B cell (primary cell): ENCODE results near the gene FXYD2. TPM values are rescaled to one million over a fixed set of nuclear protein-coding genes. Genes with fewer than 3 reads are reported as not detected.

Experiments used
- ATAC-seq: fragments of 200-7000 bp; cut with Tn5 transposase; one replicate; pipeline ENCODE4 v1.10.0; 2021; ENCODE audit warnings: low read depth, mild to moderate bottlenecking, moderate number of reproducible peaks, moderate library complexity
- CTCF ChIA-PET: fragments of 350-600 bp; sonication (Branson Sonifier 250); formaldehyde crosslinking; loops from one replicate; lab custom pipeline; 2021; ENCODE audit warnings: antibody characterized with exemption, inconsistent platforms; lab: Charles Lee
- POLR2A ChIA-PET: fragments of 350-600 bp; sonication (Branson Sonifier 250); formaldehyde crosslinking; loops from one replicate; lab custom pipeline; 2021; ENCODE audit warnings: antibody characterized with exemption; lab: Charles Lee
- DNase-seq: peaks from one replicate; pipeline ENCODE4 v3.0.0; 2013
- H2AFZ ChIP-seq: 2 replicates; pipeline ENCODE4 v1.6.1; 2012; ENCODE audit warnings: mild to moderate bottlenecking, low read depth, low read length; ENCODE audit not compliant: insufficient read depth, poor library complexity, severe bottlenecking
- H3K27ac ChIP-seq, 2 donors: 1 replicate in 1 of 2; 2 replicates in 1 of 2; pipeline ENCODE4 v1.5.1; 2012 to 2013; ENCODE audit warnings: low read length in 2 of 2, mild to moderate bottlenecking in 2 of 2, moderate library complexity in 1 of 2
- H3K27me3 ChIP-seq, 4 experiments: fragments of 200-600 bp in 1 of 4; sonication (generic) in 1 of 4; replicated peaks in 1 of 4; 1 replicate in 2 of 4; 2 replicates in 2 of 4; pipeline versions ENCODE4 v1.6.1 to v1.7.0; 2013 to 2016; ENCODE audit warnings: low read length in 3 of 4, mild to moderate bottlenecking in 2 of 4, mixed read lengths in 1 of 4, moderate library complexity in 1 of 4; ENCODE audit not compliant: insufficient read depth in 4 of 4, control insufficient read depth in 3 of 4; ENCODE audit errors: control extremely low read depth in 1 of 4
- H3K36me3 ChIP-seq, 2 experiments: replicated peaks in 1 of 2; 1 replicate in 1 of 2; 2 replicates in 1 of 2; pipeline versions ENCODE4 v1.6.1 to v1.7.1; 2013; ENCODE audit warnings: low read length in 1 of 2; ENCODE audit not compliant: insufficient read depth in 2 of 2, control insufficient read depth in 1 of 2; ENCODE audit errors: control extremely low read depth in 1 of 2, extremely low read depth in 1 of 2
- H3K4me1 ChIP-seq, 2 donors: fragments of 200-600 bp in 1 of 2; sonication (generic) in 1 of 2; 1 replicate in 1 of 2; 2 replicates in 1 of 2; pipeline versions ENCODE4 v1.5.1 to v1.6.1; 2013 to 2017; ENCODE audit warnings: low read length in 2 of 2; ENCODE audit not compliant: control insufficient read depth in 2 of 2, insufficient read depth in 2 of 2
- H3K4me2 ChIP-seq: replicated peaks from 2 replicates; pipeline ENCODE3; 2012; ENCODE audit warnings: mild to moderate bottlenecking, low read depth, low read length; ENCODE audit not compliant: poor library complexity, severe bottlenecking
- H3K4me3 ChIP-seq, 5 experiments: fragments of 200-600 bp in 1 of 5; sonication (generic) in 1 of 5; 1 replicate in 3 of 5; 2 replicates in 2 of 5; pipeline versions ENCODE4 v1.5.1 to v1.7.0; 2011 to 2016; ENCODE audit warnings: low read length in 4 of 5, mild to moderate bottlenecking in 4 of 5, low read depth in 2 of 5, control low read depth in 1 of 5, moderate library complexity in 1 of 5; ENCODE audit not compliant: insufficient read depth in 1 of 5; ENCODE audit errors: control extremely low read depth in 1 of 5, extremely low read depth in 1 of 5
- H3K79me2 ChIP-seq: fragments of 200-600 bp; sonication (generic); one replicate; pipeline ENCODE4 v1.6.0; 2016; ENCODE audit warnings: low read length; ENCODE audit not compliant: control insufficient read depth, insufficient read depth
- H3K9ac ChIP-seq: fragments of 200-600 bp; sonication (generic); 2 replicates; pipeline ENCODE4 v1.6.1; 2017; ENCODE audit warnings: mild to moderate bottlenecking, low read length, moderate library complexity
- H3K9me3 ChIP-seq, 3 donors: one replicate each; pipeline versions ENCODE4 v1.6.1 to v1.7.1; 2013; ENCODE audit warnings: low read length in 2 of 3; ENCODE audit not compliant: control insufficient read depth in 2 of 3, insufficient read depth in 1 of 3; ENCODE audit errors: control extremely low read depth in 1 of 3
- H4K20me1 ChIP-seq: 2 replicates; pipeline ENCODE4 v1.6.0; 2012; ENCODE audit warnings: mild to moderate bottlenecking, low read length; ENCODE audit not compliant: insufficient read depth, control insufficient read depth, poor library complexity, severe bottlenecking
- H3K27ac Mint-ChIP-seq: one replicate; pipeline ENCODE4 v1.8.0; 2021; ENCODE audit warnings: mixed read lengths
- H3K27me3 Mint-ChIP-seq: one replicate; pipeline ENCODE4 v1.8.0; 2021; ENCODE audit warnings: mixed read lengths
- H3K4me1 Mint-ChIP-seq: one replicate; pipeline ENCODE4 v1.8.0; 2021; ENCODE audit warnings: mixed read lengths
- H3K4me3 Mint-ChIP-seq: one replicate; pipeline ENCODE4 v1.8.0; 2021; ENCODE audit warnings: mixed read lengths
- H3K9me3 Mint-ChIP-seq: one replicate; pipeline ENCODE4 v1.8.0; 2022; ENCODE audit warnings: mixed read lengths; ENCODE audit not compliant: insufficient read depth
- EZH2 ChIP-seq: IDR thresholded peaks from 2 replicates; pipeline ENCODE4 v1.6.1; 2012; ENCODE audit warnings: borderline replicate concordance, low read depth, mild to moderate bottlenecking, moderate library complexity, low read length; ENCODE audit not compliant: insufficient read depth, poor library complexity, severe bottlenecking
- WGBS: methylation state at CpG from one replicate; pipeline ENCODE4 v1.1.5; 2013; ENCODE audit warnings: missing lambda C conversion rate; ENCODE audit not compliant: insufficient coverage; 5-methylcytosine and 5-hydroxymethylcytosine counted together
- intact Hi-C: fragments of 100-400 bp; cut with micrococcal nuclease; formaldehyde crosslinking; loops from one replicate; pipeline ENCODE4 v1.10.0; 2022
- polyA plus RNA-seq: library from polyadenylated mRNA; depleted of rRNA; stranded (reverse); fragments of >200 nt; gene quantifications from 2 replicates; pipeline ENCODE4 v1.2.3, GENCODE V29; 2012
- total RNA-seq, 2 donors: library from RNA; stranded (reverse); fragments of 120-200 nt in 1 of 2; gene quantifications; 1 replicate in 1 of 2; 2 replicates in 1 of 2; pipeline versions ENCODE4 v1.2.3 to v1.2.4, GENCODE V29; 2013 to 2022
- TF ChIP-seq, protein P1 (sequence below): fragments of 200-600 bp; IDR thresholded peaks from one replicate; pipeline ENCODE4 v1.8.0; 2022; ENCODE audit warnings: antibody characterized with exemption, mild to moderate bottlenecking

Gene FXYD2
- total and polyA plus RNA-seq, 2 donors (not counting 1 experiment from before 2014, with no cell fraction given), result 0.61 to 19.5 TPM

DNA sequence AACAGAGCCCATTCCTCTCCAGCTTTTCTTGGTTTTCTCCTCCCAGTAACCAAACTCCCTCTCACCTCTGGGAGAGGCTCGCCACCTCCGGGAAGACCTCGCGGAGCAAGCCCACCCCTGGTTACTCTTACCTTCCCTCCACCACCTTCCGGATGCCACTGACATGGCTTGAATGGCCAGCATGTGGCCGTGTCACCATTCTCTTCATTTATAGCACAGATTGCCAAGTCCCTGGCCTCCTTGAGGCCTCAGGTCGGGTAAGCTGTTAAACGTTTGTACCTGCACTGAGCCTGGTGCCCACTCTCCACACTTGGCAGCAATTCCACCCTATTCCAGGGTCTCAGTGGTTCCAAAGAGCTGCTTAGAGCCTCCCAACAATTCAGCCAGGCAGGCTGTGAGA lies 8.0 kb upstream of the FXYD2 start:
- intact Hi-C loops, result no loop called here
- CTCF ChIA-PET, result interaction anchor here (1.1 to 5.9 kb wide), 9 partner anchors 9 to 339 kb away, joined by 3 to 40 read pairs (median 5); no protein-coding TSS in a partner anchor
- no peak for TF ChIP-seq EZH2
- TF ChIP-seq, protein P1, sequence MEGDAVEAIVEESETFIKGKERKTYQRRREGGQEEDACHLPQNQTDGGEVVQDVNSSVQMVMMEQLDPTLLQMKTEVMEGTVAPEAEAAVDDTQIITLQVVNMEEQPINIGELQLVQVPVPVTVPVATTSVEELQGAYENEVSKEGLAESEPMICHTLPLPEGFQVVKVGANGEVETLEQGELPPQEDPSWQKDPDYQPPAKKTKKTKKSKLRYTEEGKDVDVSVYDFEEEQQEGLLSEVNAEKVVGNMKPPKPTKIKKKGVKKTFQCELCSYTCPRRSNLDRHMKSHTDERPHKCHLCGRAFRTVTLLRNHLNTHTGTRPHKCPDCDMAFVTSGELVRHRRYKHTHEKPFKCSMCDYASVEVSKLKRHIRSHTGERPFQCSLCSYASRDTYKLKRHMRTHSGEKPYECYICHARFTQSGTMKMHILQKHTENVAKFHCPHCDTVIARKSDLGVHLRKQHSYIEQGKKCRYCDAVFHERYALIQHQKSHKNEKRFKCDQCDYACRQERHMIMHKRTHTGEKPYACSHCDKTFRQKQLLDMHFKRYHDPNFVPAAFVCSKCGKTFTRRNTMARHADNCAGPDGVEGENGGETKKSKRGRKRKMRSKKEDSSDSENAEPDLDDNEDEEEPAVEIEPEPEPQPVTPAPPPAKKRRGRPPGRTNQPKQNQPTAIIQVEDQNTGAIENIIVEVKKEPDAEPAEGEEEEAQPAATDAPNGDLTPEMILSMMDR, result no peak
- no peak for ATAC-seq
- H3K36me3 ChIP-seq, result no peaks in the 10 kb centered on the region
- Mint-ChIP-seq H3K9me3 (no peaks in the 10 kb centered on the region), H3K4me3 (no peak overlapping the region), H3K4me1 (peaks cover 30% of the 10 kb centered on the region), H3K27ac (no peak overlapping the region), H3K27me3 (peaks cover 18% of the 10 kb centered on the region)
- no peak overlapping the region for H2AFZ ChIP-seq
- peaks cover 0 to 30% (median 6%) of the 10 kb centered on the region in 4 experiments for H3K27me3 ChIP-seq
- H3K9ac ChIP-seq, result no peak overlapping the region
- no peaks in the 10 kb centered on the region for H3K79me2 ChIP-seq
- no peak overlapping the region for H3K4me3 ChIP-seq
- POLR2A ChIA-PET, result interaction anchor here (1.0 kb wide), 1 partner anchor 17 kb away, joined by 3 read pairs; no protein-coding TSS in a partner anchor
- H3K4me2 ChIP-seq, result no peak overlapping the region
- no peak for DNase-seq
- peaks cover 27 to 31% of the 10 kb centered on the region in 2 donors for H3K4me1 ChIP-seq
- 95% methylated on average over 8 of the region's 8 CpGs for WGBS
- peaks cover 0 to 5% (median 0%) of the 10 kb centered on the region in 3 donors for H3K9me3 ChIP-seq
- no peaks in the 10 kb centered on the region for H4K20me1 ChIP-seq
- H3K27ac ChIP-seq, result no peak overlapping the region

DNA sequence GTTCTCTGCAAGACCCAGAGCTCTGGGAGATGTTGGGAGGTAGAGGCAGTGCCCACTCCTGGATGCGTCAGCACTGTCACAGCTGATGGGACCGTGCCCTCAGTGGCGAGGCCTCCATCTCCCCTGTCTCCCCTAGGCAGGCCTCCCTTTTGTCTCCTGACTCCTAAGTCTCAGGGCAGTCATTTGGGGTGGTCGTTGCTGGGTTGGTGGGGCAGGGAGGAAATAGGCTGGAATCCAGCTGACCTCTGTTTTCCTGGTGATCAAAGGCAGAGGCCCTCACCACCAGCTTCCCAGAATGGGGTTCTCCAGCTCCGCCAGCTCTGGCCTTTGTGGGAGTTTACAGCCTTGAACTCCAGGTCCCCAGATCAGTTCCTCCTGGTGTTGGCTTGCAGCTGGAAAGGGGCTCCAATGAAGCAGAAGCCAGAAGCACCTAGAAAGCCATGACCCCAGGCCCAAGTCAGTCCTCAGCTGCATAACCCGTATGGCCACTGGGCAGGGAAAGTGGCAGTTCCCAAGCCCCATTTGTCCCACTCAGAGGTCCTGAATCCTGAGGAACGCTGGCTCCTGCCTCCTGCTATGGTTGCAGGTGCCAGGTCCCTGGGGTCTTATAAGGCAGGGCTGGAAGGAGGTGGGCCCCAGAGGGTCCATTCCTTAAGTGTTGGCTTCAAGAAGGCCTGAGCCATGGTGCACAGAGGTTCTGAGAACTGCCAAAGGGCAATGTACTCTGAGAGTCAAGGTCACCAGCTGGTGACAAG lies 7.3 kb upstream of the FXYD2 start:
- H3K27ac ChIP-seq, result no peak overlapping the region
- H3K4me1 ChIP-seq, result peaks cover 28 to 32% of the 10 kb centered on the region in 2 donors
- no peak for ATAC-seq
- no peaks in the 10 kb centered on the region for H3K79me2 ChIP-seq
- peaks cover 0 to 28% (median 6%) of the 10 kb centered on the region in 4 experiments for H3K27me3 ChIP-seq
- H3K4me2 ChIP-seq, result no peak overlapping the region
- H3K36me3 ChIP-seq, result no peaks in the 10 kb centered on the region
- TF ChIP-seq, protein P1, result no peak
- TF ChIP-seq EZH2, result no peak
- no peak for DNase-seq
- 91% methylated on average over 3 of the region's 7 CpGs for WGBS
- H3K4me3 ChIP-seq, result no peak overlapping the region
- H2AFZ ChIP-seq, result no peak overlapping the region
- no peak overlapping the region for H3K4me3 Mint-ChIP-seq
- no peaks in the 10 kb centered on the region for H3K9me3 Mint-ChIP-seq
- no peak overlapping the region for H3K9ac ChIP-seq
- no peaks in the 10 kb centered on the region for H4K20me1 ChIP-seq
- CTCF ChIA-PET, result interaction anchor here (1.1 to 5.9 kb wide), 7 partner anchors 8 to 340 kb away, joined by 4 to 40 read pairs (median 11); no protein-coding TSS in a partner anchor
- H3K27ac Mint-ChIP-seq, result no peak overlapping the region
- H3K27me3 Mint-ChIP-seq, result peaks cover 14% of the 10 kb centered on the region
- peaks cover 32% of the 10 kb centered on the region for H3K4me1 Mint-ChIP-seq
- H3K9me3 ChIP-seq, result peaks cover 0 to 5% (median 0%) of the 10 kb centered on the region in 3 donors
- intact Hi-C loops, result no loop called here
- POLR2A ChIA-PET, result interaction anchor here (1.0 kb wide), 1 partner anchor 17 kb away, joined by 3 read pairs; no protein-coding TSS in a partner anchor
